Measurements from ENCODE around the gene TMEM212.

DNA sequence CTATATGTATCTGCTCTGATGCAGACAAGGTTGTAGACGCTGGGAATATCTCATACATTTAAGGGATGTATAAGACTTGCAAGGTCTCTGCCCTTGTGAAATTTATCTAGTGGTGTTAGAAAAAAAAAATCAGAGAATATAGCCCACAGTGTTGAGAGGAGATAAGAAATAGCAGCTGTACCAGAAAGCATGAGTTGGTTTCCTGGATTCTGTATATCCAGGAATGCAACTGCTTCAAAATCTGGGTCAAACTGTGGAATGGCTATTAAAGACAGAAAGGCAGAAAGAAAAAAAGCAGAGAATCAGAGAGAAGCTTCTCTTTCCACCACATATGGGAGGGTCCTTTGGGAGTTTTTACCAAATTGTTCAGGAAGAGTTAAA, 1.5 kb upstream of the TMEM212 start:
- TF ChIP-seq, protein P1, sequence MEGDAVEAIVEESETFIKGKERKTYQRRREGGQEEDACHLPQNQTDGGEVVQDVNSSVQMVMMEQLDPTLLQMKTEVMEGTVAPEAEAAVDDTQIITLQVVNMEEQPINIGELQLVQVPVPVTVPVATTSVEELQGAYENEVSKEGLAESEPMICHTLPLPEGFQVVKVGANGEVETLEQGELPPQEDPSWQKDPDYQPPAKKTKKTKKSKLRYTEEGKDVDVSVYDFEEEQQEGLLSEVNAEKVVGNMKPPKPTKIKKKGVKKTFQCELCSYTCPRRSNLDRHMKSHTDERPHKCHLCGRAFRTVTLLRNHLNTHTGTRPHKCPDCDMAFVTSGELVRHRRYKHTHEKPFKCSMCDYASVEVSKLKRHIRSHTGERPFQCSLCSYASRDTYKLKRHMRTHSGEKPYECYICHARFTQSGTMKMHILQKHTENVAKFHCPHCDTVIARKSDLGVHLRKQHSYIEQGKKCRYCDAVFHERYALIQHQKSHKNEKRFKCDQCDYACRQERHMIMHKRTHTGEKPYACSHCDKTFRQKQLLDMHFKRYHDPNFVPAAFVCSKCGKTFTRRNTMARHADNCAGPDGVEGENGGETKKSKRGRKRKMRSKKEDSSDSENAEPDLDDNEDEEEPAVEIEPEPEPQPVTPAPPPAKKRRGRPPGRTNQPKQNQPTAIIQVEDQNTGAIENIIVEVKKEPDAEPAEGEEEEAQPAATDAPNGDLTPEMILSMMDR (IDR thresholded peaks at IDR 0.05; ENCODE audit: poor library complexity), result no peak
- TF ChIP-seq EZH2 (IDR thresholded peaks at IDR 0.05; ENCODE audit: borderline replicate concordance) (no peak), EZH2phosphoT487 (IDR thresholded peaks at IDR 0.05; ENCODE audit: low read depth, severe bottlenecking, unreplicated experiment) (no peak)
